Type B pancreatic cell (in vitro differentiated cells): ENCODE measurements around the gene JPT1. TPM values are rescaled to one million over a fixed set of nuclear protein-coding genes. Genes with fewer than 3 reads are reported as not detected.
"Not testable (repeated sequence)": the region's sequence is repeated elsewhere in the genome, so short reads cannot be mapped to it uniquely, and the experiment has no call there.

Source experiments
- DNase-seq: peaks from one replicate; pipeline ENCODE4 v3.0.0; 2021; ENCODE audit warnings: mixed read lengths; ENCODE audit not compliant: unreplicated experiment; ENCODE audit errors: extremely low spot score
- H3K27ac Mint-ChIP-seq: 2 replicates; pipeline ENCODE4 v1.8.0; 2021; ENCODE audit warnings: mild to moderate bottlenecking, mixed read lengths
- H3K27me3 Mint-ChIP-seq: 2 replicates; pipeline ENCODE4 v1.8.0; 2021; ENCODE audit warnings: mixed read lengths
- H3K36me3 Mint-ChIP-seq: 2 replicates; pipeline ENCODE4 v1.8.0; 2021; ENCODE audit warnings: mixed read lengths
- H3K4me1 Mint-ChIP-seq: one replicate; pipeline ENCODE4 v1.8.0; 2021; ENCODE audit warnings: mixed read lengths; ENCODE audit not compliant: unreplicated experiment
- H3K4me3 Mint-ChIP-seq: 2 replicates; pipeline ENCODE4 v1.8.0; 2021; ENCODE audit warnings: mild to moderate bottlenecking, mixed read lengths
- H3K9me3 Mint-ChIP-seq: 2 replicates; pipeline ENCODE4 v1.8.0; 2021; ENCODE audit warnings: mixed read lengths
- CTCF ChIP-seq: fragments of 200-600 bp; sonication (generic); conservative IDR thresholded peaks from 2 replicates; pipeline ENCODE4 v1.5.0; 2021; ENCODE audit warnings: antibody characterized with exemption, mild to moderate bottlenecking
- total RNA-seq: library from RNA; stranded (reverse); gene quantifications from 2 replicates; pipeline ENCODE4 v1.2.1, GENCODE V29; 2021; ENCODE audit warnings: low replicate concordance

The JPT1 gene
- total RNA-seq, 1 donor from 2014 or later, result 170 TPM

- peaks cover 10% of the 10 kb centered on the region for H3K4me1 Mint-ChIP-seq
- TF ChIP-seq CTCF, result no peak
- DNase-seq, result no peak
- peaks cover 26% of the 10 kb centered on the region for H3K36me3 Mint-ChIP-seq
- no peak overlapping the region for H3K4me3 Mint-ChIP-seq
- no peaks in the 10 kb centered on the region for H3K9me3 Mint-ChIP-seq
- no peaks in the 10 kb centered on the region for H3K27me3 Mint-ChIP-seq
- no peak overlapping the region for H3K27ac Mint-ChIP-seq
These were observed 24.1 kb upstream of the JPT1 start for GRCh38 chr17:75178453-75178852.

GRCh38 chr17:75176625-75177024 is 22.3 kb upstream of the JPT1 start:
- DNase-seq, result no peak
- Mint-ChIP-seq H3K4me3 (no peak overlapping the region), H3K9me3 (no peaks in the 10 kb centered on the region), H3K36me3 (peaks cover 29% of the 10 kb centered on the region), H3K27me3 (no peaks in the 10 kb centered on the region), H3K4me1 (peaks cover 13% of the 10 kb centered on the region), H3K27ac (no peak overlapping the region)
- no peak for TF ChIP-seq CTCF

- Mint-ChIP-seq H3K4me3 (no peak overlapping the region), H3K36me3 (peaks cover 21% of the 10 kb centered on the region), H3K4me1 (peaks cover 5% of the 10 kb centered on the region), H3K27me3 (no peaks in the 10 kb centered on the region), H3K27ac (no peak overlapping the region), H3K9me3 (no peaks in the 10 kb centered on the region)
- DNase-seq, result no peak
- no peak for TF ChIP-seq CTCF
These were observed 20.7 kb upstream of the JPT1 start for GRCh38 chr17:75174996-75175395.

GRCh38 chr17:75173526-75173925 is 19.2 kb upstream of the JPT1 start:
- H3K9me3 Mint-ChIP-seq, result no peaks in the 10 kb centered on the region

GRCh38 chr17:75168998-75169397 is 14.7 kb upstream of the JPT1 start:
- Mint-ChIP-seq H3K36me3 (peaks cover 13% of the 10 kb centered on the region), H3K27me3 (no peaks in the 10 kb centered on the region), H3K4me1 (peaks cover 5% of the 10 kb centered on the region), H3K9me3 (no peaks in the 10 kb centered on the region), H3K27ac (no peak overlapping the region), H3K4me3 (no peak overlapping the region)
- no peak for DNase-seq
- TF ChIP-seq CTCF, result no peak

More at GRCh38 chr17:75173526-75173925, 19.2 kb upstream of the JPT1 start:
- H3K4me3 Mint-ChIP-seq, result no peak overlapping the region
- no peaks in the 10 kb centered on the region for H3K27me3 Mint-ChIP-seq
- no peak overlapping the region for H3K27ac Mint-ChIP-seq
- H3K36me3 Mint-ChIP-seq, result peaks cover 18% of the 10 kb centered on the region
- no peak for TF ChIP-seq CTCF
- peaks cover 5% of the 10 kb centered on the region for H3K4me1 Mint-ChIP-seq
- DNase-seq, result no peak

GRCh38 chr17:75164606-75165005 is 10.3 kb upstream of the JPT1 start:
- H3K36me3 Mint-ChIP-seq, H3K9me3 Mint-ChIP-seq, DNase-seq, H3K4me3 Mint-ChIP-seq, H3K27ac Mint-ChIP-seq, H3K4me1 Mint-ChIP-seq, H3K27me3 Mint-ChIP-seq: not testable (repeated sequence)
